Stromal cell of bone marrow (primary cell): ENCODE data around the gene CFAP91.

Experiments
- DNase-seq: peaks from one replicate; pipeline ENCODE4 v3.0.0-alpha.2; 2012; ENCODE audit warnings: low read depth

CFAP91 gene

GRCh38 chr3:119702530-119703527, at the start of gene CFAP91:
CFAP91 (plus strand) TSS chr3:119703022; CDS start chr3:119703099, 77 bp downstream.
- DNase-seq: peak; percentile 87

DNA sequence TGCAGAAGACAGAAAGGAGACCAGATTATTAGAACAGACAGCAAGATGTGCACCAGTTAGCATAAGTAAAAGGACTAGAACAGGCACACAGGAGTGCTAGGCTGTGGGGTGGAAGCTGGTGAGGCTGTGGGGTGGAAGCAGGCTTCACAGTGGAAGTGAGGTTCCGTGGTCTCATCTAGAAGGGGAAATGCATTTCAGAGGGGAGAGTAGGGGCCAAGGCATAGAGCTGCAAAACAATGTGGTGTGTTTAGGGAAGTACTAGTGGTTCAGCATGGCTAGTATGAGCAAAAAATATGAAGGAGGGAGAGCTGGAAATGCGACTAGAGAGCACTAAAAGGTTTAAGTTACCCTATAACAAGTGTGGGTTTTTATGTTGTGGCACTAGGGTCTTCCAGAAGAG, 48.9 kb upstream of the CFAP91 start:
- DNase-seq: no peak

GRCh38 chr3:119657887-119658702, 44.7 kb upstream of the CFAP91 start:
- no peak for DNase-seq

DNA sequence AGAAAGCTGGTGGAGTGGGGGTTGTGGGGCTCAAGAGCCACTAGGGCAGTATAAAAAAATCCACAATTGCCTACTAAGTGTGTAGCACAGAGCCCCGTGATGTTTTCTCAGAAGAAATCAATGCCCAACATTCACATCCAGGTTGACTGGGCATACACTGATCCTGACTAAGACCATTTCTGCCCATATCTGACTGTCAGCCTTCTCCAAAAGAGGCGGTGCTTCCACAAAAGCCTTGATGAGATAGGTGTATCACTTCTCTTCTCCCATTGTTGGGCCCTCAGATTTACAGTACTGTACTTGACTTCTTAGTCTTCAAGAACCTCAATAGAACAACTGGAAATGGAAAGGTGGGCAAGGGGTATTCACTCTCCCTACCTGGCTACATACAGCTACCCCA, 43.8 kb upstream of the CFAP91 start:
- no peak for DNase-seq

DNA sequence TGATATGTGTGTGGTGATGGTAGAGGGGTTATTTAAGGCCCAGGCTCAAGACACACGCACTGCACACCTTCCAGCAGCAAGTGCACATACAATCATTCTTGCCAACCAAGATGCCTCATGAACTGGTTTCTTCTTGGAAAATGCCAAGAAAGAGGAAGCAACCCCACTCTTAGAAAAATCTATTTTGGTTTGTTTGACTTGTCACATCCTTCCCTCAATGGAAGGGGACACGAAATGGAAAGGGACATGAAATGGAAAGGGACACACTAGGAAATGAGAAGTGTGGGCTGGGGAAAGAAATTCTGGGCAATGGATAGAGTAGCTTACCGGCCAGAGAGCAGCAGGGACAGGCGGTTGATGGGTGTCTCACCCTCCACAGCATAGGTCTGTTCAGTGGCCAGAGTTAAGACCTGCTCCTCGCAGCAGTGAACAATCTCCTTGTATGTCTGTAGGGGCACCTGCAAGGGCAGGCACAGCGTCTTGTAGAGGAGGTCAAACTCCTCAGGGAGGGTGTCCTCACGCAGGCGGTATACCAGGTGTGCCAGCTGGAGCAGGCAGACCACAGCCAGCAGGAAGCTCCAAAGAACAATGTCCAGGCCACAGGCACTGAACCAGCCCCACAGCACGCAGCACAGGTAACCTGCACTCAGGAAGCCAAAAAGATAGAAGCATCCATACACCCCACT, 43.1 kb upstream of the CFAP91 start:
- no peak for DNase-seq

GRCh38 chr3:119660474-119661440, 42.1 kb upstream of the CFAP91 start, which contains the start of gene POPDC2:
POPDC2 (minus strand) TSS chr3:119660589; CDS start chr3:119660423, 166 bp downstream.
- DNase-seq: no peak

DNA sequence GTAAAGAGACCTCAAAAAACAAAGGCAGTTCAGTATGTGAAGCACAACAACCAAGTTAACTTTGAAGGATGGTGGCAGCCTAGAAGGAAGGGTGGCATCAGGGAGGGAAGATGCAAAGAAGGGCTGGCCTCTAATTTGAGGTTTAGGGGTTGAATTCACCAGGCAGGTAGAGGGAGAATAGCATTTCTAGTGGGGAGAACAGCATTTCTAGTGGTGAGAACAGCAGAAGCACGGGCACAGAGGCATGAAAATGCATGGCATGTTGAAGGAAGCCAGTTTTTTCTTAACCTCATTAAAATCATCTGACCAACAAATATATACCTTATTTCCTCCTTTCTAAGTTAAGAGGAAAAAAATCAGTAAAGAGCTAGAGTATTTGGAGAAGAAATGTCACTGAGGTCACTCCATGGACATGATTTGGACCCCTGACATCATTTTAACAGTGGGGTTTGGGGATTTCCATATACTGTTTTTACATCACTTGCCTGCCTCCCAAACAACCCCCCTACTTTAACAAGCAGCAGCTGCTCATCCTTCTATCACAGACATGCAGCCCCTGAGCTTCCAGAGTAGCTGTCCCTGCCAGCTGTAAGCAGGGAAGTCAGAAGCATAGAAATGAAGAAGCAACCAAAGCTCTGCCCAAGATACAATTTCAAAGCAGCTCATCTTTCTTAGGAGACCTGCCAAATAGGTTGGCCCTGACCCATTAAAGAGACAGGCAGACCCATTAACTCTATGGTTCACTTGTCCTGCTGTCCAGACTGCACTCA, 40.0 kb upstream of the CFAP91 start:
- DNase-seq: no peak

- no peak for DNase-seq
Measured at GRCh38 chr3:119663885-119664284, 38.9 kb upstream of the CFAP91 start.

GRCh38 chr3:119664370-119664769, 38.5 kb upstream of the CFAP91 start:
- DNase-seq: no peak

DNA sequence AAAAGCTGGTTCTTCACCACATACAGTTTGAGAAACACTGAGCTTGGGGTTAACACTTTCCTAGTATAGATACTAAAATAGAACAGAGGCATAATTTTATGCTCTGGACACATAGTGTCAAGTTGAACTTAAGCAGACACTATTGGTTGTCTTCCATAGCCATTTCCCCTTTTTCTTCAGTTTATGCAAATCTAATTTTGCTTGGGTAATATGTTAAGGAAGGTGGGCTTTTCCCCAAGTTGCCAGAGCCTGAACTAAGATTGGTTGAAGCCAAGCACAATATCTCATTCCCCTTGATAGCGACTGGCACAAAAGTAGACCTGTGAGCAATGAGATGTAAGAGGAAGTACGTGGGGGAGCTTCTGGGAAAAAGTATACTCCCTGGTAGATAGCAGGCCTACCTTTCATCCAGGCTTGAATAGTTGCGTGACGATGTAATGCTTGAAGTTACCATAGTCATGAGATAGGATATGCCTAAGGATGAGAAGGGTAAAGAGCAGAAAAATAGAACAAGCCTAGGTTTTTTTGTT, 37.9 kb upstream of the CFAP91 start:
- DNase-seq: no peak

DNA sequence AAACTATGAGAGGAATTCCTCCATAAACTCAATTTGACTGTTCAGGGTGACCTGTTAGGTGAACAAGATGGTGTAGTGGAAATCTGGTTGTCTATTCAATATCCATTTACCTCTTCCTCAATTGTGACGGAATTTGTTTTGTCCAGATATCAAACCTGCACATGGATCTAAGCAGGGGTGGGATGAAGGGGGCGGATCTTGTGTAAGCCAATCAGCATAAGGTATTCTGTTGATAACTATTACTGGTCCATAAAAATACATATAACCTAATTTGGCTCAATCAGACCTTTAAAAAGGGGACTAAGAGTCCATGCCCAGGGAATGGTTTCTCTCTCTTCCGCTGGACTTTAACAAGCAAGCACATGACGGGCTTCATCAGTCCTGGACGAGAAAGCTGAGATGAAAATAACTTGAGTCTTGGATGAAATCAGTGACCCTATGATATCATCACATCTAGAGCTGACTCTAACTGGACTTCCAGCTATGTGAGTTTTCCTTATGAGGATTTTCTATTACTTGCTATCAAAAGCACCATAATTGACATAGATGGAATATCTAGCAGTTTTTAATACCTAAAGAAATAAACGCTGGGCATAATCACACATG, 36.8 kb upstream of the CFAP91 start:
- no peak for DNase-seq

DNA sequence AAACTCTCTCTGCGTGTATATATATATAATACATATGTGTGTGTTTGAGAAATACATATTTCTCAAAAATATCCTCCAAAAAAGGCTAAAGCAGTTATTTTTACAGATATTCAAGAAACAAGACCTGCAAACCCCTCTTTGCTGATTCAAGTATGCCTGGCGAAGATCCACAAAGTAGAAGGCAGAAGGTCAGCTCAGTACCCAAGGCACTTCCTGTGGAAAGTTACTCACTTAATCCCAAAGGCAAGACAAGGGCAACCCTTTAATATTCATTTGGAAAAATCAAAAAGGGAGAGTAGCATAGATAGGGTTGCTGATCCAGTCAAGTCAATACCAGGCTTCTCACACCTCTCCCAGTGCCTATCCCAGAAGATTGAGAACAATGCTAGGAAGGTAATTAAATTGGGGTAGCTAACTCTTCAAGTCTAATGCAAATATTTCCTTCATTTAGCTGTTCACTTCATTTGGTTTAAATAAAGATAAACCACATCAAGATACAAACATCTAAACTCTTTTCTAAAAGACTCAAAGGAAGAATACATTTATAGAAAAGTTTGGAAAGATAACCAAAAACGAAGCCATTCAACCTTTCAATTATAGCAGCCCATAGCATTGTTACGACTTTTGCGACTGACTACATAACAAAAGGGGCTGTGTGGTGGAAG, 32.8 kb upstream of the CFAP91 start:
- no peak for DNase-seq

GRCh38 chr3:119672776-119673175, 30.0 kb upstream of the CFAP91 start:
- no peak for DNase-seq

- DNase-seq: no peak
Measured at GRCh38 chr3:119673875-119674274, 28.9 kb upstream of the CFAP91 start.

DNA sequence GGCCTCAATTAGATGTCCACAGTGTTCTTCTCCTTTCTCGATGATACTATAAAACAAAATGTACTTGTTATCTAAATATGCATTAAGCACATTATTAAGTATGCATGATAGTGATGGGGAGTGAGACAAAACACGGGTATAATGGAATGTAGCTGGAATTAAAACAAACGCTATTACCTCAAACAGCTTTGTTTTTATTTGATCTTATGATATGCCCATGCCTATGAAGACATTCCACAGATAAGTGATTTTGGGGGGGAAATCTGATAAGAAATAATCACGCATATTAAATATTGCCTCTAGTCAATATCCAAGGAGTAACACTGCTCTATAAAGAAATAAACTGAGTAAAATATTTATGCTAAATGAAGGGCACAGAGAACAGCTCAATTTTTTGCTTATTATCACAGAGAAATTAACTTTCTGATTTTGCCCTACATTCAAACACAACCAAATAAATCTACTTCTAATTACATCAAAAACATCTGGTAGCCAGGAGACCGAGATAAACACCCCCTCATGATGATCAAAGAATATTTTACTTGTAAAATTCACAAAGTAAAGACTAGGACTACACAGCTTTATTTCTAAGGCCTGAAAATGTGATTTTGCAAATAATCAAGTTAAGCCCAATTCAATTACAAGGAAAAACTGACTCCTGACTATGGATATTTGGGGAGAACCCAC, 27.5 kb upstream of the CFAP91 start:
- no peak for DNase-seq

GRCh38 chr3:119676020-119676419, 26.8 kb upstream of the CFAP91 start:
- no peak for DNase-seq

GRCh38 chr3:119676771-119677640, 25.8 kb upstream of the CFAP91 start, which contains the start of gene COX17:
COX17 (minus strand) TSS chr3:119677406; CDS start chr3:119677310, 96 bp downstream.
- DNase-seq: peak; percentile 95
